Esophagus mucosa (tissue), 1 donor: ENCODE data around the gene GJB5. TPM values are rescaled to one million over a fixed set of nuclear protein-coding genes. Genes with fewer than 3 reads are reported as not detected.
"Not testable (repeated sequence)": the region's sequence is repeated elsewhere in the genome, so short reads cannot be mapped to it uniquely, and the experiment has no call there.

Experiments used
- ATAC-seq: fragments of 200-7000 bp; cut with Tn5 transposase; one replicate; pipeline ENCODE4 v1.9.1; 2020
- total RNA-seq: library from RNA; stranded (reverse); gene quantifications from one replicate; pipeline ENCODE4 v1.2.4, GENCODE V29; 2023
- donor health status: DM: yes; HTN: yes; CAD: no.

The GJB5 gene
- total RNA-seq = 78.8 TPM

- peak; percentile 94 for ATAC-seq
Observed at GRCh38 chr1:34754964-34755637, at the start of gene GJB5. Gene GJB5, plus strand, starts transcription at chr1:34755047. Its CDS starts 2,284 bp downstream, at chr1:34757331.

GRCh38 chr1:34705077-34705476 is 49.8 kb upstream of the GJB5 start:
- ATAC-seq = no peak

GRCh38 chr1:34708106-34708505 is 46.7 kb upstream of the GJB5 start:
- ATAC-seq = no peak

GRCh38 chr1:34709547-34709946 is 45.3 kb upstream of the GJB5 start:
- ATAC-seq = no peak

- ATAC-seq = no peak
Observed at GRCh38 chr1:34710812-34711211, 44.0 kb upstream of the GJB5 start.

- ATAC-seq = no peak
Observed at GRCh38 chr1:34711485-34711884, 43.4 kb upstream of the GJB5 start.

- ATAC-seq = no peak
Observed at GRCh38 chr1:34712007-34712688, 42.7 kb upstream of the GJB5 start.

GRCh38 chr1:34713443-34713842 is 41.4 kb upstream of the GJB5 start:
- no peak for ATAC-seq

GRCh38 chr1:34714386-34714785 is 40.5 kb upstream of the GJB5 start:
- ATAC-seq = no peak

- ATAC-seq = no peak
Observed at GRCh38 chr1:34715139-34715538, 39.7 kb upstream of the GJB5 start.

- ATAC-seq = no peak
Observed at GRCh38 chr1:34721241-34721640, 33.6 kb upstream of the GJB5 start.

- no peak for ATAC-seq
Observed at GRCh38 chr1:34721646-34722355, 33.0 kb upstream of the GJB5 start.

GRCh38 chr1:34726861-34727260 is 28.0 kb upstream of the GJB5 start:
- ATAC-seq = no peak

- ATAC-seq = no peak
Observed at GRCh38 chr1:34730485-34730884, 24.4 kb upstream of the GJB5 start.

GRCh38 chr1:34732831-34733230 is 22.0 kb upstream of the GJB5 start:
- not testable (repeated sequence) for ATAC-seq

- no peak for ATAC-seq
Observed at GRCh38 chr1:34736692-34737091, 18.2 kb upstream of the GJB5 start.

- ATAC-seq = not testable (repeated sequence)
Observed at GRCh38 chr1:34737236-34737635, 17.6 kb upstream of the GJB5 start.

- ATAC-seq = no peak
Observed at GRCh38 chr1:34739613-34740012, 15.2 kb upstream of the GJB5 start.

GRCh38 chr1:34740161-34740868 is 14.5 kb upstream of the GJB5 start:
- ATAC-seq = peak; percentile 65

- ATAC-seq = peak; percentile 86
Observed at GRCh38 chr1:34742667-34743270, 12.1 kb upstream of the GJB5 start.

- ATAC-seq = no peak
Observed at GRCh38 chr1:34743775-34744174, 11.1 kb upstream of the GJB5 start.

GRCh38 chr1:34744851-34745250 is 10.0 kb upstream of the GJB5 start:
- ATAC-seq = no peak

- no peak for ATAC-seq
Observed at GRCh38 chr1:34745666-34746065, 9.2 kb upstream of the GJB5 start.
